HEK293T (cell line): ENCODE measurements around the gene CUL9.

Experiments used
- BHLHE40 ChIP-seq: fragments of 450-650 bp; IDR thresholded peaks from 2 replicates; pipeline ENCODE4 v1.6.1; 2016; ENCODE audit warnings: mild to moderate bottlenecking, moderate library complexity, borderline replicate concordance
- CTBP1 ChIP-seq: fragments of 450-650 bp; IDR thresholded peaks from 2 replicates; pipeline ENCODE4 v1.6.1; 2016; ENCODE audit warnings: borderline replicate concordance
- ELF4 ChIP-seq: fragments of 450-650 bp; IDR thresholded peaks from 2 replicates; pipeline ENCODE4 v1.6.1; 2017; ENCODE audit warnings: antibody characterized with exemption
- FOXA1 ChIP-seq: fragments of 450-650 bp; IDR thresholded peaks from 2 replicates; pipeline ENCODE4 v1.6.1; 2016; ENCODE audit warnings: mild to moderate bottlenecking
- FOXM1 ChIP-seq: fragments of 450-650 bp; IDR thresholded peaks from 2 replicates; pipeline ENCODE4 v1.6.1; 2017; ENCODE audit warnings: mild to moderate bottlenecking, borderline replicate concordance
- HDGF ChIP-seq: fragments of 450-650 bp; IDR thresholded peaks from 2 replicates; pipeline ENCODE4 v1.6.1; 2017; ENCODE audit warnings: antibody characterized with exemption, borderline replicate concordance
- NFRKB ChIP-seq: fragments of 450-650 bp; IDR thresholded peaks from 2 replicates; pipeline ENCODE4 v1.6.1; 2016; ENCODE audit warnings: mild to moderate bottlenecking, moderate library complexity
- PKNOX1 ChIP-seq: fragments of 450-650 bp; IDR thresholded peaks from 2 replicates; pipeline ENCODE4 v1.6.1; 2016
- SP1 ChIP-seq: fragments of 450-650 bp; IDR thresholded peaks from 2 replicates; pipeline ENCODE4 v1.6.1; 2017
- SUZ12 ChIP-seq: fragments of 450-650 bp; IDR thresholded peaks from 2 replicates; pipeline ENCODE4 v1.6.1; 2016; ENCODE audit warnings: mild to moderate bottlenecking
- TARDBP ChIP-seq: fragments of 450-650 bp; IDR thresholded peaks from 2 replicates; pipeline ENCODE4 v1.6.1; 2016
- ZNF384 ChIP-seq: fragments of 450-650 bp; IDR thresholded peaks from 2 replicates; pipeline ENCODE4 v1.6.1; 2016

GRCh38 chr6:43192911-43193310 is 10.9 kb downstream of the CUL9 start:
- no peak for TF ChIP-seq HDGF
- TF ChIP-seq SP1, result no peak
- no peak for TF ChIP-seq ZNF384
- TF ChIP-seq BHLHE40, result no peak
- TF ChIP-seq TARDBP, result no peak
- TF ChIP-seq CTBP1, result no peak
- TF ChIP-seq ELF4, result no peak
- no peak for TF ChIP-seq FOXA1
- TF ChIP-seq FOXM1, result no peak
- no peak for TF ChIP-seq PKNOX1
- TF ChIP-seq NFRKB, result no peak
- TF ChIP-seq SUZ12, result no peak
